NCI-H2227 (cell line): ENCODE measurements around the gene CYTH1.

Source experiments
- DNase-seq: peaks from one replicate; lab custom pipeline; 2025; ENCODE audit not compliant: unreplicated experiment; lab: John Stamatoyannopoulos, UW

The CYTH1 gene

GRCh38 chr17:78696016-78696982 is 85.8 kb downstream of the CYTH1 start:
- DNase-seq = no peak

- no peak for DNase-seq
Measured at GRCh38 chr17:78694805-78695531, 87.1 kb downstream of the CYTH1 start.

GRCh38 chr17:78693346-78694083 is 88.6 kb downstream of the CYTH1 start:
- no peak for DNase-seq

- no peak for DNase-seq
Measured at GRCh38 chr17:78692460-78693010, 89.5 kb downstream of the CYTH1 start.

GRCh38 chr17:78689029-78689428 is 93.0 kb downstream of the CYTH1 start:
- DNase-seq = no peak

GRCh38 chr17:78687944-78688343 is 94.1 kb downstream of the CYTH1 start:
- DNase-seq = no peak

- no peak for DNase-seq
Measured at GRCh38 chr17:78687125-78687524, 94.9 kb downstream of the CYTH1 start.

- DNase-seq = no peak
Measured at GRCh38 chr17:78684026-78684425, 98.0 kb downstream of the CYTH1 start.

GRCh38 chr17:78683408-78683961 is 98.6 kb downstream of the CYTH1 start:
- DNase-seq = no peak

GRCh38 chr17:78682363-78682762 is 99.7 kb downstream of the CYTH1 start:
- DNase-seq = no peak

GRCh38 chr17:78680436-78680835 is 101.6 kb downstream of the CYTH1 start:
- no peak for DNase-seq

- no peak for DNase-seq
Measured at GRCh38 chr17:78679495-78680395, 102.3 kb downstream of the CYTH1 start.

GRCh38 chr17:78678711-78679110 is 103.4 kb downstream of the CYTH1 start:
- no peak for DNase-seq

- no peak for DNase-seq
Measured at GRCh38 chr17:78678222-78678557, 103.9 kb downstream of the CYTH1 start.

- DNase-seq = no peak
Measured at GRCh38 chr17:78677303-78678221, 104.5 kb downstream of the CYTH1 start.

GRCh38 chr17:78676412-78677302 is 105.4 kb downstream of the CYTH1 start:
- DNase-seq = no peak

- no peak for DNase-seq
Measured at GRCh38 chr17:78675836-78676235, 106.2 kb downstream of the CYTH1 start.

- DNase-seq = no peak
Measured at GRCh38 chr17:78675316-78675616, 106.8 kb downstream of the CYTH1 start.
